IMR-90 (cell line): Measurements from ENCODE around the gene HIGD1C. TPM values are rescaled to one million over a fixed set of nuclear protein-coding genes. Genes with fewer than 3 reads are reported as not detected.
"Not testable (repeated sequence)": the region's sequence is repeated elsewhere in the genome, so short reads cannot be mapped to it uniquely, and the experiment has no call there.

Experiments used
- ATAC-seq: fragments of 200-7000 bp; cut with Tn5 transposase; 2 replicates; pipeline ENCODE4 v1.9.1; 2020; ENCODE audit warnings: low read depth, mild to moderate bottlenecking, moderate library complexity
- BruUV-seq: library from RNA; stranded (reverse); fragments of 400-500 nt; replicated peaks from 2 replicates; lab custom pipeline; 2021; lab: Mats Ljungman, UMichigan
- CTCF ChIA-PET: fragments of 300-600 bp; formaldehyde crosslinking; extraction: SDS; loops from one replicate; lab custom pipeline; 2021; ENCODE audit warnings: antibody characterized with exemption; lab: Yijun Ruan, JAX
- POLR2A ChIA-PET: fragments of 300-600 bp; sonication (Branson Sonifier 250); formaldehyde crosslinking; loops from one replicate; lab custom pipeline; 2022; ENCODE audit warnings: antibody characterized with exemption; ENCODE audit not compliant: unreplicated experiment; lab: Charles Lee
- DNase-seq: peaks from one replicate; pipeline ENCODE4 v3.0.0; 2013
- H2AFZ ChIP-seq: replicated peaks from 2 replicates; pipeline ENCODE3; 2013; ENCODE audit warnings: low read length, mild to moderate bottlenecking; ENCODE audit not compliant: poor library complexity
- H2AK5ac ChIP-seq: 2 replicates; pipeline ENCODE4 v1.6.1; 2013; ENCODE audit warnings: low read depth, low read length, inconsistent platforms
- H2AK9ac ChIP-seq: replicated peaks from 2 replicates; pipeline ENCODE3; 2013; ENCODE audit warnings: mild to moderate bottlenecking, low read depth, low read length, moderate library complexity; ENCODE audit not compliant: poor library complexity
- H2BK120ac ChIP-seq: 2 replicates; pipeline ENCODE4 v1.6.1; 2013; ENCODE audit warnings: low read depth, low read length, inconsistent platforms
- H2BK15ac ChIP-seq: 3 replicates; pipeline ENCODE4 v1.6.1; 2013; ENCODE audit warnings: low read depth, low read length, inconsistent platforms
- H2BK20ac ChIP-seq: 2 replicates; pipeline ENCODE4 v1.6.1; 2013; ENCODE audit warnings: low read depth, mild to moderate bottlenecking, inconsistent platforms, low read length, moderate library complexity
- H2BK5ac ChIP-seq: 2 replicates; pipeline ENCODE4 v1.6.1; 2013; ENCODE audit warnings: mild to moderate bottlenecking, low read depth, low read length, inconsistent platforms; ENCODE audit not compliant: poor library complexity, severe bottlenecking
- H3K14ac ChIP-seq: replicated peaks from 2 replicates; pipeline ENCODE4 v1.6.1; 2013; ENCODE audit warnings: low read depth, low read length, inconsistent platforms
- H3K18ac ChIP-seq: 2 replicates; pipeline ENCODE4 v1.6.1; 2013; ENCODE audit warnings: low read depth, low read length, control low read depth
- H3K23ac ChIP-seq: 2 replicates; pipeline ENCODE4 v1.6.1; 2013; ENCODE audit warnings: low read depth, low read length, inconsistent platforms
- H3K27ac ChIP-seq: 2 replicates; pipeline ENCODE4 v1.5.1; 2013; ENCODE audit warnings: mild to moderate bottlenecking, control low read depth, low read length; ENCODE audit not compliant: insufficient read depth
- H3K27me3 ChIP-seq: 2 replicates; pipeline ENCODE4 v1.6.1; 2013; ENCODE audit warnings: low read length; ENCODE audit not compliant: control insufficient read depth, insufficient read depth
- H3K36me3 ChIP-seq: 2 replicates; pipeline ENCODE4 v1.6.1; 2013; ENCODE audit warnings: low read length, mixed read lengths; ENCODE audit not compliant: control insufficient read depth, insufficient read depth
- H3K4ac ChIP-seq: 2 replicates; pipeline ENCODE4 v1.6.1; 2013; ENCODE audit warnings: low read depth, low read length, inconsistent platforms
- H3K4me1 ChIP-seq: 2 replicates; pipeline ENCODE4 v1.6.1; 2013; ENCODE audit warnings: low read length, mixed read lengths; ENCODE audit not compliant: control insufficient read depth, insufficient read depth
- H3K4me2 ChIP-seq: 2 replicates; pipeline ENCODE4 v1.6.1; 2013; ENCODE audit warnings: low read depth, mild to moderate bottlenecking, control low read depth, low read length, moderate library complexity
- H3K4me3 ChIP-seq: 2 replicates; pipeline ENCODE4 v1.5.1; 2013; ENCODE audit warnings: low read depth, mild to moderate bottlenecking, control low read depth, low read length, moderate library complexity; ENCODE audit not compliant: insufficient read depth
- H3K56ac ChIP-seq: 2 replicates; pipeline ENCODE4 v1.6.1; 2013; ENCODE audit warnings: low read length, inconsistent platforms; ENCODE audit not compliant: insufficient read depth; ENCODE audit errors: extremely low read depth
- H3K79me1 ChIP-seq, 2 experiments: 2 replicates each; pipeline ENCODE4 v1.6.1; 2013; ENCODE audit warnings: low read length in 2 of 2, inconsistent platforms in 1 of 2, low read depth in 1 of 2
- H3K9ac ChIP-seq: 2 replicates; pipeline ENCODE4 v1.6.1; 2013; ENCODE audit warnings: low read depth, low read length, control low read depth
- H3K9me1 ChIP-seq: 2 replicates; pipeline ENCODE4 v1.6.1; 2013; ENCODE audit warnings: low read length, inconsistent platforms; ENCODE audit not compliant: insufficient read depth
- H3K9me3 ChIP-seq: 2 replicates; pipeline ENCODE4 v1.6.1; 2013; ENCODE audit warnings: low read length; ENCODE audit not compliant: control insufficient read depth, insufficient read depth
- H4K20me1 ChIP-seq: 2 replicates; pipeline ENCODE4 v1.6.1; 2013; ENCODE audit warnings: low read length, inconsistent platforms; ENCODE audit not compliant: insufficient read depth
- H4K5ac ChIP-seq: 2 replicates; pipeline ENCODE4 v1.6.1; 2013; ENCODE audit warnings: mild to moderate bottlenecking, low read depth, low read length, control low read depth
- H4K8ac ChIP-seq, 2 experiments: 2 replicates each; pipeline ENCODE4 v1.6.1; 2013; ENCODE audit warnings: low read depth in 2 of 2, low read length in 2 of 2, control low read depth in 1 of 2, inconsistent platforms in 1 of 2
- H4K91ac ChIP-seq: 2 replicates; pipeline ENCODE4 v1.6.1; 2013; ENCODE audit warnings: low read depth, low read length, inconsistent platforms; ENCODE audit not compliant: insufficient read depth
- FOS ChIP-seq: fragments of 150-350 bp; IDR thresholded peaks from 2 replicates; pipeline ENCODE4 v1.6.1; 2016; ENCODE audit warnings: low read depth, low read length
- MAFK ChIP-seq: IDR thresholded peaks from 2 replicates; pipeline ENCODE4 v1.6.1; 2012; ENCODE audit warnings: low read depth, low read length, improper control_type of control experiment
- POLR2A ChIP-seq: IDR thresholded peaks from 2 replicates; pipeline ENCODE4 v1.6.1; 2012; ENCODE audit warnings: mild to moderate bottlenecking, low read depth, low read length
- RAD21 ChIP-seq: IDR thresholded peaks from 2 replicates; pipeline ENCODE4 v1.6.1; 2012; ENCODE audit warnings: low read length, improper control_type of control experiment
- WGBS, 2 experiments: methylation state at CpG; one replicate each; pipeline versions ENCODE4 v1.1.5 to v1.1.7; 2013; ENCODE audit warnings: missing lambda C conversion rate in 2 of 2; ENCODE audit not compliant: insufficient read length in 1 of 2; ENCODE audit errors: extremely low coverage in 2 of 2; 5-methylcytosine and 5-hydroxymethylcytosine counted together
- dilution Hi-C: fragments of 300-500 bp; cut with HindIII; formaldehyde crosslinking; loops from one replicate; pipeline ENCODE4 v1.14.3; 2018; ENCODE audit warnings: low sequenced_read_pairs; ENCODE audit not compliant: unreplicated experiment
- in situ Hi-C: fragments of 300-500 bp; cut with MboI; formaldehyde crosslinking; loops from 3 replicates; pipeline ENCODE4 v1.14.3; 2019; ENCODE audit warnings: low sequenced_read_pairs, inconsistent platforms, mixed read lengths
- intact Hi-C: fragments of 100-400 bp; cut with micrococcal nuclease; formaldehyde crosslinking; loops from 2 replicates; pipeline ENCODE4 v1.10.0; 2022
- polyA plus RNA-seq, 3 experiments: library from polyadenylated mRNA; depleted of rRNA; stranded (reverse); fragments of >200 nt; gene quantifications; 2 replicates each; pipeline ENCODE4 v1.2.3, GENCODE V29; 2012; ENCODE audit warnings: low replicate concordance in 1 of 3
- total RNA-seq: library from RNA; depleted of rRNA; stranded (reverse); fragments of >200 nt; gene quantifications from 2 replicates; pipeline ENCODE4 v1.2.3, GENCODE V29; 2012

Gene HIGD1C
- total and polyA plus RNA-seq, 2 of the 4 experiments (the other 2 are of a cell fraction) = not detected

DNA sequence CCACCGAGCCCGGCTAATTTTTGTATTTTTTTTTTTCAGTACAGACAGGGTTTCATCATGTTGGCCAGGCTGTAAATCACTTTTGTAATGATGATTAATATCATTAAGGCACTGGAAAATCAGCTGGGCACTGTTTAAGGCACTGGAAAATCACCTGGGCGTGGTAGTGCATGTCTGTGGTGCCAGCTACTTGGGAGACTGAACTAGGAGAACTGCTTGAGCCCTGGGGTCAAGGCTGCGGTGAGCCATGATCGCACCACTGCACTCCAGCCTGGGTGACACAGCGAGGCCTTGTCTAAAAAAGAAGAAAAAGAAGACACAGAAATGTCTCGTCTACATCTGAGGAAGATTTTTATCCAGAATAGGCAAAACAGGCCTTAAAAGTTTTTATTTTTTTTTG is 61.1 kb downstream of the HIGD1C start:
- POLR2A ChIA-PET = no interaction called here

DNA sequence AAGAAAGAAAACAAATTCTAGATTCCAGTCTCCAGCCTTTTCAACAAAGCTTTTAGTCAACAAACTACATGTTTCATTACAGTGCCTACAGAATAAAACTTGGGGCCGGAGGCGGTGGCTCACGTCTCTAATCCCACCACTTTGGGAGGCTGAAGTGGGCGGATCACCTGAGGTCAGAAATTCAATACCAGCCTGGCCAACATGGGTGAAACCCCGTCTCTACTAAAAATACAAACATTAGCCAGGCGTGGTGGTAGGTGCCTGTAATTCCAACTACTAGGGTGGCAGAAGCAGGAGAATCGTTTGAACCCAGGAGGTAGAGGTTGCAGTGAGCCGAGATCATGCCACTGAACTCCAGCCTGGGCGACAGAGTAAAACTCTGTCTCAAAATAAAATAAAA is 62.1 kb downstream of the HIGD1C start:
- peaks cover 26% of the 10 kb centered on the region for H4K20me1 ChIP-seq
- in situ Hi-C loops, H3K4me3 ChIP-seq, H3K9me1 ChIP-seq, H2BK15ac ChIP-seq, H4K8ac ChIP-seq, POLR2A ChIA-PET, H3K4me1 ChIP-seq, H3K27ac ChIP-seq, BruUV-seq, ATAC-seq, H3K14ac ChIP-seq, DNase-seq, H3K36me3 ChIP-seq, H3K18ac ChIP-seq, H3K9me3 ChIP-seq, H2AK9ac ChIP-seq, H2BK5ac ChIP-seq, H2AK5ac ChIP-seq, H3K23ac ChIP-seq, H3K27me3 ChIP-seq, H4K5ac ChIP-seq, H4K91ac ChIP-seq, CTCF ChIA-PET, H3K4ac ChIP-seq, H2BK120ac ChIP-seq, dilution Hi-C loops, H3K9ac ChIP-seq, H3K4me2 ChIP-seq, intact Hi-C loops, H2BK20ac ChIP-seq, H3K56ac ChIP-seq, H2AFZ ChIP-seq: not testable (repeated sequence)
- peaks cover 15 to 41% of the 10 kb centered on the region in 2 experiments for H3K79me1 ChIP-seq
- 100% methylated on average over 1 of the region's 9 CpGs; no CpG with 5 or more reads in 1 of the 2 experiments for WGBS, 2 experiments

More for the DNA sequence above, 61.1 kb downstream of the HIGD1C start:
- Histone ChIP-seq H3K4ac (no peak overlapping the region), H3K4me2 (no peak overlapping the region), H3K27me3 (no peaks in the 10 kb centered on the region), H3K9ac (no peak overlapping the region), H2AFZ (no peak overlapping the region), H3K36me3 (no peaks in the 10 kb centered on the region), H2BK20ac (no peak overlapping the region), H3K14ac (no peak overlapping the region), H2BK15ac (no peak overlapping the region), H4K91ac (no peak overlapping the region), H3K18ac (no peak overlapping the region), H2BK5ac (no peak overlapping the region), H3K4me3 (no peak overlapping the region), H3K23ac (no peak overlapping the region), H2BK120ac (no peak overlapping the region), H3K79me1 (peaks cover 14 to 41% of the 10 kb centered on the region in 2 experiments), H3K9me3 (no peaks in the 10 kb centered on the region), H2AK5ac (no peak overlapping the region), H3K56ac (no peak overlapping the region), H4K20me1 (peaks cover 24% of the 10 kb centered on the region), H3K9me1 (peaks cover 2% of the 10 kb centered on the region; the same call in 1 of the 2 replicates), H4K5ac (no peak overlapping the region), H4K8ac (no peak overlapping the region), H2AK9ac (no peak overlapping the region), H3K27ac (no peak overlapping the region), H3K4me1 (peaks cover 3% of the 10 kb centered on the region)
- 93% methylated on average over 3 of the region's 7 CpGs; no CpG with 5 or more reads in 1 of the 2 experiments for WGBS, 2 experiments
- dilution Hi-C loops (no loop called here), in situ Hi-C loops (no loop called here), intact Hi-C loops (no loop called here)
- ATAC-seq (no peak), DNase-seq (no peak)
- CTCF ChIA-PET = interaction anchor here (1.2 to 2.0 kb wide), 2 partner anchors 18 to 328 kb away, joined by 3 to 6 read pairs; no protein-coding TSS in a partner anchor
- no TSS peak for BruUV-seq
- TF ChIP-seq RAD21 = no peak
- no peak for TF ChIP-seq FOS
- TF ChIP-seq MAFK = no peak
- TF ChIP-seq POLR2A = no peak
